Effector CD8-positive, alpha-beta T cell (primary cell): ENCODE results near the gene TRIM8.
"Not testable (repeated sequence)": the region's sequence is repeated elsewhere in the genome, so short reads cannot be mapped to it uniquely, and the experiment has no call there.

Experiments
- DNase-seq: peaks from one replicate; lab custom pipeline; 2025; lab: John Stamatoyannopoulos, UW

The TRIM8 gene

GRCh38 chr10:102670065-102670670 lies 25.9 kb downstream of the TRIM8 start:
- DNase-seq, result no peak

GRCh38 chr10:102670871-102671434 lies 26.7 kb downstream of the TRIM8 start:
- no peak for DNase-seq

GRCh38 chr10:102673236-102673818 lies 29.0 kb downstream of the TRIM8 start:
- DNase-seq, result no peak

- DNase-seq, result peak; percentile 64
Measured at GRCh38 chr10:102673819-102674511, 29.7 kb downstream of the TRIM8 start.

- DNase-seq, result no peak
Measured at GRCh38 chr10:102674566-102674965, 30.3 kb downstream of the TRIM8 start.

- no peak for DNase-seq
Measured at GRCh38 chr10:102675011-102675665, 30.9 kb downstream of the TRIM8 start.

- no peak for DNase-seq
Measured at GRCh38 chr10:102675666-102676533, 31.6 kb downstream of the TRIM8 start.

- no peak for DNase-seq
Measured at GRCh38 chr10:102676534-102677315, 32.4 kb downstream of the TRIM8 start.

- DNase-seq, result no peak
Measured at GRCh38 chr10:102677331-102678067, 33.2 kb downstream of the TRIM8 start.

- no peak for DNase-seq
Measured at GRCh38 chr10:102678068-102678400, 33.8 kb downstream of the TRIM8 start.

- DNase-seq, result no peak
Measured at GRCh38 chr10:102678842-102679289, 34.6 kb downstream of the TRIM8 start.

- DNase-seq, result no peak
Measured at GRCh38 chr10:102679596-102679995, 35.3 kb downstream of the TRIM8 start.

GRCh38 chr10:102681696-102682095 lies 37.4 kb downstream of the TRIM8 start:
- no peak for DNase-seq

- DNase-seq, result no peak
Measured at GRCh38 chr10:102682416-102682815, 38.1 kb downstream of the TRIM8 start.

GRCh38 chr10:102682981-102683380 lies 38.7 kb downstream of the TRIM8 start:
- DNase-seq, result no peak

- no peak for DNase-seq
Measured at GRCh38 chr10:102683736-102684135, 39.5 kb downstream of the TRIM8 start.

- DNase-seq, result no peak
Measured at GRCh38 chr10:102691285-102692066, 47.2 kb downstream of the TRIM8 start.

- DNase-seq, result not testable (repeated sequence)
Measured at GRCh38 chr10:102695401-102695800, 51.1 kb downstream of the TRIM8 start.

GRCh38 chr10:102696736-102697135 lies 52.5 kb downstream of the TRIM8 start:
- no peak for DNase-seq
